ENCODE data around the gene TRIM41.

Gene TRIM41

DNA sequence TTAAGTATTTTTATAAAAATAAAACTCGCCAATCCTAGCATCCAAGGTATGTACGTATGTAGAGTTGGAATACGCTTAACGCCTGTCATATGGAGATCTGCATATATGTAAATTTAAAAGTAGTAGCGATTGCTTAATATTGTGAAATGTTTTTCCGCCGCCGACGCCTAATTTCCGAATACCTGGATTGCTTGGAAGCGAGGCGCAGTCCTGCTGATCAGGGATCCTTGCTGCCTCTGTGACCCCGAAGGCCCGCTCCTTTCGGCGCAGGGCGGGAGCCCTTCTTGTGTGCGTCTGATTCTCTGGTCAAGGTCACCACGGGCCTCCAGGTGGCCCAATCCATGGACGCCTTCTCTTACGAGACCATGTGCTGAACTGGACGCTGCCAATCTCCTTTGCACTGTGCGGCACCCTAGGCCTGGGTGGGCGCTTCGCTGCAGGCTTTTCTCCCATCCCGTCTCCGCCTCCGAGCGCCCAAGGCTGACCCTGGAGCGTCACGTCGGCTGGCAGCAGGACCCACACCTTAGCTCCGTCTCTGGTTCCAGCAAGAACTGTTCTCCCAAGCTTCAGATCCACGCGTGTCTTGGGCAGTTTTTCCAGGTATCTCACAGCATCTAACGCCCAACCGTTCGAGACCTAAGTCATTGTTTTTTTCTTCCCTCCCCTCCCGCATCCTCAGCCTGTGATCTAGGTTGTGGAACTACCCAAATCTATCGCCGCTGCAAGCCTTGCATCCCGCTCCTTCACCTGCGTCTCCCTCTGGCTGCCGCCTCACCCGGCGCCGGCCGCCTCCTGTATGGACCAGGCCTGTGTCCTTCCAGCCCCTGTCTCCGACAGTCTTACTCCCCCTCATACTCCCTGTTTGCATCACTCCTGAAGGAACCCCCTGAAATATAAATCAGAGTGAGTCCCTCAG is 3.6 kb upstream of the TRIM41 start:
- TF ChIP-seq CTCF (IDR thresholded peaks at IDR 0.05; ENCODE audit: control insufficient read depth, extremely low read depth, insufficient read depth) = no peak
- H3K4me3 ChIP-seq (ENCODE audit: low read depth, low read length) = no peak overlapping the region
- DNase-seq (ENCODE audit: low read depth) = no peak

DNA sequence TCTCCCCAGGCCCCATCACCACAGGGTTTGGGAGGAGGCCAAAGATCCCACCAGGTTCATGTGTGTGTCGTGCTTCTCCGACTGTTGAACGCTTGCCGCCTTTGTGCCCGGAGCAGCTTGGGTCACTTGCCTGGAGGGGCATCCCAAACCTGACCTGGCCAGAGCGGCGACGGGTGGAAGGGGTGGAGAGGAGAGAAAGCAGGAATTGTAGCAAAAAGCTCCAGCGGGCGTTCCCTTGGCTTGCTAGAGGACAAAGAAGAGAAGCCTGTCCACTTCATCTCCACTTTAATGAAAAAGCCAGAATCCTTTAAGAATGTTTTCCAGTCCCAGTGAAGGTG is 2.9 kb upstream of the TRIM41 start:
- no peak overlapping the region for H3K4me3 ChIP-seq (ENCODE audit: low read depth, low read length)
- no peak for TF ChIP-seq CTCF (IDR thresholded peaks at IDR 0.05; ENCODE audit: control insufficient read depth, extremely low read depth, insufficient read depth)
- no peak for DNase-seq (ENCODE audit: low read depth)

DNA sequence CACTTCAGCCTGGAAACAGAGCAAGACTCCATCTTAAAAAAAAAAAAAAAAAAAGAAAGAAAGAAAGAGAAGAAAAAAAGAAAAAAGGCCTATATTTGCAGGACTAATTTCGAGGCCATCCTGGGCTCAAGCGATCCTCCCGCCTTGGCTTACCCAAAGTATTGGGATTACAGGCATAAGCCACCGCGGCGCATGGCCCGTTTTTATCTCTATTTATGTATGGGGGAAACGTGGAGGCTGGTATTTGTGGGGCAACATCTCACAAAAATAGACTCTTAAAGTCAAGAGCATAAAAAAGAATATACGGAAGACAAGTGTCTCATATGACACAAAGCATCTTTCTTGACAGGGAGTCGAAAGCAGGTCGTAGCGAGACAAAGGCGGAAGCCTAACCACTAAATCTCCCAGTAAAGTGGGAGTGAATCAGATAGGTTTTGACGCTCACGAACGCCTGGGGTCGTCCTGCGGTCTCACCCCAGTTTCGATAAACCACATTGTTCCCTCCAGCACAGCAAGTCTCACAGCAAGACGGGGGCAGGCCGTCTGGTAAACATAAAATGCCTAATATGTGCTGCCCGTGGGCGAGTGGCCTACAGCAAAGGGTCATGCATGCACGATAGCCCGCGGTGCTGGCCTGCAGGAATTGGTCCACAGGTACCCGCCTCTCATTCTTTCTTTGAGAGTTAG is 1.8 kb upstream of the TRIM41 start:
- no peak for TF ChIP-seq CTCF (IDR thresholded peaks at IDR 0.05; ENCODE audit: control insufficient read depth, extremely low read depth, insufficient read depth)
- H3K4me3 ChIP-seq (ENCODE audit: low read depth, low read length) = peak overlapping the region; percentile 90
- no peak for DNase-seq (ENCODE audit: low read depth)

DNA sequence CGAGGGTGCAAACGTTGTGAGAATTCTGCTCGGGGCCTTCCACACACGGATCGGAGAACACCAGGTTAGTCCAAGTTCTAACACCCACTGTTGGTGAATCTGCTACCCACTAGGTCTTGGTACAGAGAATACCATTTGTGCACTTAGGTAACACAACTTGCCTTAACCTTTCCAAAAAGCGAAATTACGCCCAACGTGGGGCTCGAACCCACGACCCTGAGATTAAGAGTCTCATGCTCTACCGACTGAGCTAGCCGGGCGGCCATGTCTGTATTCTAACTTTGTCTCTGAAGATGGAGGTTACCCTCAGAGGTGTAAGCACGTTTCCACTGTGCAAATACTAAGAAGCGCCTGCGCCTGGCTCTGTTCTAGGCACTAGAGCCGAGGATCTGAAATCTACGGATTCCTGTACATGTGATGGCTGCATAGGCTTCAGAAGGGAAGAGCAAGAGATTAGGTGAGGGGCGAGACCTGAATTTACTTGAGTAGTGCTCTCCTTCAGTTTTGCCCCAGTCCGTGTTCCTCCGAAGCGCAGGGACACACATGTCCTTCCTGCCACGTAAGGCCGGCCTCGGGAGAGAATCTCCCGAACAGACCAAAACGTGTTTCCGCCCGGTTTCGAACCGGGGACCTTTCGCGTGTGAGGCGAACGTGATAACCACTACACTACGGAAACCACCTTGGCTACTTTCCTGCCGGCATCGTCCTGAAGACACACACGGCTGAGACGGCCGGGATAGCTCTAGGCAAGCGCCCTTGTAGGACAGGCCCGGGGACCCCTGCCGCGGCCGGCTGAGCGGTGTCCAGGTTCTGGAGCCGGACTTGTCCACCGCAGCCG is 1.1 kb upstream of the TRIM41 start:
- DNase-seq (ENCODE audit: low read depth) = peak; percentile 89
- TF ChIP-seq CTCF (IDR thresholded peaks at IDR 0.05; ENCODE audit: control insufficient read depth, extremely low read depth, insufficient read depth) = no peak
- H3K4me3 ChIP-seq (ENCODE audit: low read depth, low read length) = peak overlapping the region; percentile 90

DNA sequence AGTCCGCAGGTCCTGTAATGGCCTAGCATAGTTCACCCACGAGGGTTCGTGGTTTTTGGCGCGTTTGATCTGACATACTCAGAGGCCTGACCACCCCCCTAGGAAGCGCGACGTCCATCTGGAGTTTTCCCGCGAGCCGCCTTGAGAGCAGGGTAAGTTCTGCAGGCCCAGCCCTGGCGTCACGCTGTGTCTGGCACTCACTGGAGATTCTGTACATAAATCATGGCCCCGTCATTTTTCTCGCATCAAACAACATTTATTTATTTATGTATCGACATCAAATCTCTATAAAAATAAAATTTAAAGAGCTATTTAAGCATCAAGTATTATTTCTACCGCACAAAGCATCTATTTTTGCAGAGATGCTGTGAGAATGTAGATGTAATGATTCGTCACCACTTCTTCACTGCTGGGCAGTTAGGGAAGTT is 437 bp upstream of the TRIM41 start:
- no peak for TF ChIP-seq CTCF (IDR thresholded peaks at IDR 0.05; ENCODE audit: control insufficient read depth, extremely low read depth, insufficient read depth)
- no peak for DNase-seq (ENCODE audit: low read depth)

DNA sequence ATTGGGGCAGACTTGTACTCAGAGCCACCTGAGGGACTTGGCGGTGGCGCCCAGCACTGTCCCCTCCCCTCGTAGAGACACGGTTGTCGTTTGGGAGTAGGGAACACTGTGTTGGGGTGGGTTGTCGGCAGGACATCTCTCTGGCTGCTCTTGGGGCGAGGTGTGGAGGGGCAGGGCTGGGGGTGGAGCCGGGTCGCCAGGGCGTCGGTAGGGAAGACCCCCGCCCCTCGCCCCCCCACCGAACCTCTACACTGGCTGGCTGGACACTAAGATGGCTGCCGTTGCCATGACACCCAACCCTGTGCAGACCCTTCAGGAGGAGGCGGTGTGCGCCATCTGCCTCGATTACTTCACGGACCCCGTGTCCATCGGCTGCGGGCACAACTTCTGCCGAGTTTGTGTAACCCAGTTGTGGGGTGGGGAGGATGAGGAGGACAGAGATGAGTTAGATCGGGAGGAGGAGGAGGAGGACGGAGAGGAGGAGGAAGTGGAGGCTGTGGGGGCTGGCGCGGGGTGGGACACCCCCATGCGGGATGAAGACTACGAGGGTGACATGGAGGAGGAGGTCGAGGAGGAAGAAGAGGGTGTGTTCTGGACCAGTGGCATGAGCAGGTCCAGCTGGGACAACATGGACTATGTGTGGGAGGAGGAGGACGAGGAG is 778 bp downstream of the TRIM41 start:
- H3K4me3 ChIP-seq (ENCODE audit: low read depth, low read length) = peak overlapping the region; percentile 90
- no peak for TF ChIP-seq CTCF (IDR thresholded peaks at IDR 0.05; ENCODE audit: control insufficient read depth, extremely low read depth, insufficient read depth)
- DNase-seq (ENCODE audit: low read depth) = no peak

More for the DNA sequence above, 437 bp upstream of the TRIM41 start:
- peak overlapping the region; percentile 90 for H3K4me3 ChIP-seq (ENCODE audit: low read depth, low read length)
